Activated naive CD4-positive, alpha-beta T cell treated with anti-CD3 and anti-CD28 coated beads for 36 hours (primary cell): ENCODE measurements around the gene DSCAML1. TPM values are rescaled to one million over a fixed set of nuclear protein-coding genes. Genes with fewer than 3 reads are reported as not detected.

Experiments used
- CTCF ChIA-PET: fragments of 350-600 bp; sonication (Branson Sonifier 250); formaldehyde crosslinking; loops from one replicate; lab custom pipeline; 2021; ENCODE audit warnings: antibody characterized with exemption; lab: Charles Lee
- DNase-seq: peaks from one replicate; pipeline ENCODE4 v3.0.0-alpha.2; 2020
- H3K27ac Mint-ChIP-seq: one replicate; pipeline ENCODE4 v1.8.0; 2021; ENCODE audit warnings: mild to moderate bottlenecking, mixed read lengths
- H3K27me3 Mint-ChIP-seq: one replicate; pipeline ENCODE4 v1.8.0; 2021; ENCODE audit warnings: low read depth, mixed read lengths
- H3K36me3 Mint-ChIP-seq: one replicate; pipeline ENCODE4 v1.8.0; 2021; ENCODE audit warnings: low read depth, mixed read lengths
- H3K4me1 Mint-ChIP-seq: one replicate; pipeline ENCODE4 v1.8.0; 2021; ENCODE audit warnings: low read depth, mixed read lengths
- H3K4me3 Mint-ChIP-seq: one replicate; pipeline ENCODE4 v1.8.0; 2021; ENCODE audit warnings: mild to moderate bottlenecking, moderate library complexity, mixed read lengths
- H3K9me3 Mint-ChIP-seq: one replicate; pipeline ENCODE4 v1.8.0; 2021; ENCODE audit warnings: mixed read lengths
- intact Hi-C: fragments of 100-400 bp; cut with micrococcal nuclease; formaldehyde crosslinking; loops from one replicate; pipeline ENCODE4 v1.15.1; 2023
- total RNA-seq, 2 experiments: library from RNA; stranded (reverse); gene quantifications; one replicate each; pipeline ENCODE4 v1.2.3, GENCODE V29; 2021

Gene DSCAML1
- total RNA-seq, 2 experiments from 2014 or later, result 0.17 to 0.30 TPM

GRCh38 chr11:117744471-117745150 is 52.4 kb downstream of the DSCAML1 start:
- CTCF ChIA-PET, result no interaction called here
- Mint-ChIP-seq H3K36me3 (no peaks in the 10 kb centered on the region), H3K4me3 (no peak overlapping the region), H3K27me3 (peaks cover 11% of the 10 kb centered on the region), H3K9me3 (no peaks in the 10 kb centered on the region), H3K4me1 (no peaks in the 10 kb centered on the region), H3K27ac (no peak overlapping the region)
- intact Hi-C loops, result no loop called here
- DNase-seq, result no peak

GRCh38 chr11:117743121-117743815 is 53.7 kb downstream of the DSCAML1 start:
- H3K4me1 Mint-ChIP-seq, result no peaks in the 10 kb centered on the region
- H3K36me3 Mint-ChIP-seq, result no peaks in the 10 kb centered on the region
- H3K9me3 Mint-ChIP-seq, result no peaks in the 10 kb centered on the region
- intact Hi-C loops, result no loop called here
- H3K27me3 Mint-ChIP-seq, result peaks cover 11% of the 10 kb centered on the region
- CTCF ChIA-PET, result no interaction called here
- H3K4me3 Mint-ChIP-seq, result no peak overlapping the region
- DNase-seq, result no peak
- H3K27ac Mint-ChIP-seq, result no peak overlapping the region

DNA sequence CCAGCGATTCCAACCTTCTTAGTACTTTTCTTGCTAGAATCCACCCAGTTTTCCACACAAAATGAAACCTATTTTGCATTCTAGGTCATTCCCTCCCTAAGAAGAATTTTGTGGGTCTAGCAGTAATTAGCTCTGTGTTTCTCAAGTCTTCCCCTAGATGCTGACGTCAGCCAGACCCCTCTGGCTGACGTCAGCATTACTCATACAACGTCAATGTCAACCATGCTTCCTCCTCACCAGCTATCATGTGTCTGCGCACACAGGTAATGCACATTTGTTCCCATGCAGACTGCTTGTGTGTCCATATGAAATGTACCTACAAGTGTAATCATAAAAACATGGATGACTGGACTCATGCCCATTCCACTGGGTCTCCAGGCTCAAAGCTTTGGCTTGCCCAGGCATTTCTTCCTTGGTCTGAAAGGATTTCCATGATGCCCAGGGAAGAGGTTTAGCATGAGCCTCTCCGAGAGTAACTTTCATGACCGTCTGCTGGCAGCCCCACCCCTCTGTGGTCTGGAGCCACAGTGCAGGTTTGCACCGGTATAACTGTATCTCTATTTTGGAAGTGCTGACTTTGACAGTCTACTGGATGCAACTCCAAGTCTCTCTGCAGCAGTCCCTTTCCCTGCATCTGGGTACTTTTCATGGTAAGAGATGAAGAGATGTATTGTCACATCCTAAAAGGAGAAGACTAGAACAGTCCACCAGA is 58.6 kb downstream of the DSCAML1 start:
- no peak overlapping the region for H3K27ac Mint-ChIP-seq
- CTCF ChIA-PET, result no interaction called here
- no peak for DNase-seq
- H3K4me3 Mint-ChIP-seq, result no peak overlapping the region
- intact Hi-C loops, result no loop called here
- no peaks in the 10 kb centered on the region for H3K4me1 Mint-ChIP-seq
- peaks cover 8% of the 10 kb centered on the region for H3K27me3 Mint-ChIP-seq
- H3K9me3 Mint-ChIP-seq, result no peaks in the 10 kb centered on the region
- H3K36me3 Mint-ChIP-seq, result no peaks in the 10 kb centered on the region

- Mint-ChIP-seq H3K4me1 (no peaks in the 10 kb centered on the region), H3K4me3 (no peak overlapping the region), H3K36me3 (no peaks in the 10 kb centered on the region), H3K27me3 (peaks cover 5% of the 10 kb centered on the region), H3K9me3 (no peaks in the 10 kb centered on the region), H3K27ac (no peak overlapping the region)
- CTCF ChIA-PET, result interaction anchor here (0.5 kb wide), 1 partner anchor 243 kb away, joined by 9 read pairs; no protein-coding TSS in a partner anchor
- DNase-seq, result no peak
- intact Hi-C loops, result no loop called here
These were observed 61.6 kb downstream of the DSCAML1 start for GRCh38 chr11:117735350-117735977.

GRCh38 chr11:117734601-117735024 is 62.4 kb downstream of the DSCAML1 start:
- H3K4me3 Mint-ChIP-seq, result no peak overlapping the region
- DNase-seq, result no peak
- CTCF ChIA-PET, result no interaction called here
- no peak overlapping the region for H3K27ac Mint-ChIP-seq
- no peaks in the 10 kb centered on the region for H3K4me1 Mint-ChIP-seq
- intact Hi-C loops, result no loop called here
- no peaks in the 10 kb centered on the region for H3K36me3 Mint-ChIP-seq
- H3K27me3 Mint-ChIP-seq, result no peaks in the 10 kb centered on the region
- no peaks in the 10 kb centered on the region for H3K9me3 Mint-ChIP-seq

GRCh38 chr11:117733316-117733715 is 63.7 kb downstream of the DSCAML1 start:
- Mint-ChIP-seq H3K4me3 (no peak overlapping the region), H3K9me3 (no peaks in the 10 kb centered on the region), H3K4me1 (no peaks in the 10 kb centered on the region), H3K27me3 (no peaks in the 10 kb centered on the region), H3K36me3 (no peaks in the 10 kb centered on the region), H3K27ac (no peak overlapping the region)
- DNase-seq, result no peak
- CTCF ChIA-PET, result no interaction called here
- intact Hi-C loops, result no loop called here

- CTCF ChIA-PET, result interaction anchor here (1.6 kb wide), 1 partner anchor 110 kb away, joined by 5 read pairs; no protein-coding TSS in a partner anchor
These were observed 65.2 kb downstream of the DSCAML1 start for GRCh38 chr11:117731722-117732290.

DNA sequence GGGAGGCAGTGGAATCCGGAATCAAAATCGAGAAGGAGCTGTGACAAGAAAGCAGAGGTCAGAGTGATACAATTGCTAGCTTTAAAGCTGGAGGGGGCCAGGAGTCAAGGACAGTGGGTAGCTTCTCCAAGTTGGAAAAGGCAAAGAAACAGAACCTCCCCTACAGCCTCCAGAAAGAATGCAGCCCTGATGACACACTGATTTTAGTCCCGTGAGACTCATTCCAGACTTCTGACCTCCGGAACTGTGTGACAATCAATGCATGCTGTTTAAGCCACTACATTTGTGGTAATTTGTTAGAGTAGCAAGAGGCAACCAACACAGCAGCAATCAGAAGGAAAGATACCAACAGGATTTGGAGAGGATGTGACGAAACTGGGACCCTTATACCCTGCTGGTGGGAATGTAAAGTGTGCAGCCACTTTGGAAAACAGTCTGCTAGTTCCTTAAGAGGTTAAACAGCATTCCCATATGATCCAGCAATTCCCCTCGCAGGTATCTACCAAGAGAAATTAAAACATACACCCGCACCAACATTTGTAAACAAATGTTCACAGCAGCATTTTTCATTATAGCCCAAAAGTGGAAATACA is 66.7 kb downstream of the DSCAML1 start:
- CTCF ChIA-PET, result interaction anchor here (0.6 kb wide), 1 partner anchor 123 kb away, joined by 3 read pairs; no protein-coding TSS in a partner anchor
- no peak for DNase-seq
- no peak overlapping the region for H3K4me3 Mint-ChIP-seq
- H3K27ac Mint-ChIP-seq, result no peak overlapping the region
- H3K27me3 Mint-ChIP-seq, result no peaks in the 10 kb centered on the region
- intact Hi-C loops, result no loop called here
- H3K4me1 Mint-ChIP-seq, result no peaks in the 10 kb centered on the region
- no peaks in the 10 kb centered on the region for H3K36me3 Mint-ChIP-seq
- no peaks in the 10 kb centered on the region for H3K9me3 Mint-ChIP-seq

More at GRCh38 chr11:117731722-117732290, 65.2 kb downstream of the DSCAML1 start:
- H3K27me3 Mint-ChIP-seq, result no peaks in the 10 kb centered on the region
- H3K27ac Mint-ChIP-seq, result no peak overlapping the region
- DNase-seq, result no peak
- H3K9me3 Mint-ChIP-seq, result no peaks in the 10 kb centered on the region
- H3K4me3 Mint-ChIP-seq, result no peak overlapping the region
- intact Hi-C loops, result no loop called here
- no peaks in the 10 kb centered on the region for H3K4me1 Mint-ChIP-seq
- H3K36me3 Mint-ChIP-seq, result no peaks in the 10 kb centered on the region

DNA sequence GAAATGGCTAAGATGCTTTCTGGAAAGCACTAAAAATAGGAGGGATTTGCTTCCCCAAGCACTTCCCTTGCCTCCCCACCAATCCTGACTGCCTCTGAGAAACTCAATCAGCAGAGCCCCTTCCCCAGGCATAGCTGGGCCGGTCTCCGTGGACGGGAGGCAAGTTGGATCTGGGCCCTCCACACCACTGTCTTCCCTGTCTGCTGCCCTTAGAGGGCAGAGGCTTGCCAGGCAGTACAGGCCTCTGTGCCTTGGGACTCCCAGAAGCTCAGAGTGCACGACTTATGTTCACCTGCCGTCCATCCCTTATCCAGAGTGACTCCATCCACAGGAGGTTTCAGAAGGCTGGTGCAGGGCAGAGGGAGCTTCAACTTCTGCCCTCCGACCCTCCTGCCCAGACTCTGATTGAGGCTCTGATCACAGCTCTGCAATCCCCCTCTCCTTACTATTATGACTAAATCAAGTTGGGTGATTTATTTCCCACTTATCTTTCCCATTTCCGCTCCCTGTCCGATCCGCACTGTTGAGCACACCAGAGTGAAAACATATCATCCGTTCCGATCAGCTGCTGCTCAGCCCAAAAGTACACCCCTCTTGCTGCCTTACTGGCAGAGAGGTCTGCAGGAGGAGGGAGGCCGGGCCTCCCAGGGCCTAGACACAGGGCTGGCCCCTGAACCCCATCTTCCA is 71.8 kb downstream of the DSCAML1 start:
- Mint-ChIP-seq H3K36me3 (no peaks in the 10 kb centered on the region), H3K27ac (no peak overlapping the region), H3K4me3 (no peak overlapping the region), H3K4me1 (no peaks in the 10 kb centered on the region), H3K9me3 (no peaks in the 10 kb centered on the region), H3K27me3 (peaks cover 4% of the 10 kb centered on the region)
- CTCF ChIA-PET, result no interaction called here
- DNase-seq, result no peak
- intact Hi-C loops, result no loop called here

GRCh38 chr11:117724621-117725020 is 72.4 kb downstream of the DSCAML1 start:
- Mint-ChIP-seq H3K9me3 (no peaks in the 10 kb centered on the region), H3K27ac (no peak overlapping the region), H3K4me1 (no peaks in the 10 kb centered on the region), H3K4me3 (no peak overlapping the region), H3K27me3 (peaks cover 4% of the 10 kb centered on the region), H3K36me3 (no peaks in the 10 kb centered on the region)
- no peak for DNase-seq
- intact Hi-C loops, result no loop called here
- CTCF ChIA-PET, result no interaction called here

DNA sequence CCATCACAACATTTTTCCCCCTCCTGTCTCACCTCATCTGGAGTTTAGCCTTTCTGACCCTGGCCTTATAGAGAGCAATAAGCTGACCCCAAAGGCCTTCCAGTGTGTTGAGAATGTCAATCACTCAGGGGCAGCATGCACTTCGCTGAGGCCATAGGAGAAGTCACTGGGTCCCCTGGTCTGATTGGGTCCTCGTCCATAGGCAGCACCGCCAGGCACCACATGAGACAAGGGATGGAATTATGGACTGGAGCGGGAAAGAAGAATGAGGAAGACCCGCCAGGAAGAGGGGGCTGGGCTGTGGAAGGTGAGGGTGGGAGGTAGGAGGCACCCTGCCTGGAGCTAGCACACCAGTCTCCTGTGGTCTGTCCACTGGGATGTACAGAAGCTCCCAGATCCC is 72.9 kb downstream of the DSCAML1 start:
- CTCF ChIA-PET, result interaction anchor here (1.0 kb wide), 1 partner anchor 329 kb away, joined by 4 read pairs; no protein-coding TSS in a partner anchor
- H3K27me3 Mint-ChIP-seq, result peaks cover 4% of the 10 kb centered on the region
- no peaks in the 10 kb centered on the region for H3K36me3 Mint-ChIP-seq
- DNase-seq, result no peak
- H3K4me3 Mint-ChIP-seq, result no peak overlapping the region
- no peaks in the 10 kb centered on the region for H3K9me3 Mint-ChIP-seq
- H3K27ac Mint-ChIP-seq, result no peak overlapping the region
- no peaks in the 10 kb centered on the region for H3K4me1 Mint-ChIP-seq
- intact Hi-C loops, result no loop called here
